HG03565 (cell line): Measurements from ENCODE around the gene ZNF782.
"Not testable (repeated sequence)": the region's sequence is repeated elsewhere in the genome, so short reads cannot be mapped to it uniquely, and the experiment has no call there.

ENCODE experiments used
- ATAC-seq: cut with Tn5 transposase; IDR thresholded peaks from one replicate; pipeline ENCODE4 v1.9.1; 2021; ENCODE audit warnings: mild to moderate bottlenecking, moderate library complexity; ENCODE audit not compliant: unreplicated experiment

Gene ZNF782

GRCh38 chr9:96853781-96854650, at the start of gene ZNF782:
TSS of gene ZNF782 (minus strand) at chr9:96854514. CDS start at chr9:96851961, 2,553 bp downstream.
- peak; percentile 90 for ATAC-seq

- not testable (repeated sequence) for ATAC-seq
Observed at GRCh38 chr9:96900010-96900409, 45.7 kb upstream of the ZNF782 start.

- ATAC-seq = no peak
Observed at GRCh38 chr9:96892131-96892530, 37.8 kb upstream of the ZNF782 start.

- ATAC-seq = no peak
Observed at GRCh38 chr9:96888591-96888990, 34.3 kb upstream of the ZNF782 start.

GRCh38 chr9:96885424-96885823, 31.1 kb upstream of the ZNF782 start:
- no peak for ATAC-seq

GRCh38 chr9:96884443-96884842, 30.1 kb upstream of the ZNF782 start:
- ATAC-seq = no peak

GRCh38 chr9:96883922-96884321, 29.6 kb upstream of the ZNF782 start:
- no peak for ATAC-seq

- ATAC-seq = no peak
Observed at GRCh38 chr9:96877269-96877668, 23.0 kb upstream of the ZNF782 start.

GRCh38 chr9:96875461-96876142, 21.3 kb upstream of the ZNF782 start:
- ATAC-seq = no peak

- ATAC-seq = peak; percentile 70
Observed at GRCh38 chr9:96874947-96875460, 20.7 kb upstream of the ZNF782 start.

GRCh38 chr9:96874201-96874785, 20.0 kb upstream of the ZNF782 start:
- no peak for ATAC-seq

GRCh38 chr9:96871176-96871575, 16.9 kb upstream of the ZNF782 start:
- ATAC-seq = no peak

- no peak for ATAC-seq
Observed at GRCh38 chr9:96868709-96869108, 14.4 kb upstream of the ZNF782 start.

- no peak for ATAC-seq
Observed at GRCh38 chr9:96867079-96867804, 12.9 kb upstream of the ZNF782 start.

GRCh38 chr9:96865240-96865639, 10.9 kb upstream of the ZNF782 start:
- not testable (repeated sequence) for ATAC-seq

- ATAC-seq = no peak
Observed at GRCh38 chr9:96859461-96860198, 5.3 kb upstream of the ZNF782 start.

- no peak for ATAC-seq
Observed at GRCh38 chr9:96858670-96859069, 4.4 kb upstream of the ZNF782 start.

GRCh38 chr9:96858018-96858573, 3.8 kb upstream of the ZNF782 start:
- ATAC-seq = no peak

GRCh38 chr9:96856363-96857286, 2.3 kb upstream of the ZNF782 start:
- ATAC-seq = no peak
